ENCODE data around the gene YPEL2. TPM values are rescaled to one million over a fixed set of nuclear protein-coding genes. Genes with fewer than 3 reads are reported as not detected.

The YPEL2 gene
- total RNA-seq, 1 experiment from 2014 or later: 2.2 TPM

DNA sequence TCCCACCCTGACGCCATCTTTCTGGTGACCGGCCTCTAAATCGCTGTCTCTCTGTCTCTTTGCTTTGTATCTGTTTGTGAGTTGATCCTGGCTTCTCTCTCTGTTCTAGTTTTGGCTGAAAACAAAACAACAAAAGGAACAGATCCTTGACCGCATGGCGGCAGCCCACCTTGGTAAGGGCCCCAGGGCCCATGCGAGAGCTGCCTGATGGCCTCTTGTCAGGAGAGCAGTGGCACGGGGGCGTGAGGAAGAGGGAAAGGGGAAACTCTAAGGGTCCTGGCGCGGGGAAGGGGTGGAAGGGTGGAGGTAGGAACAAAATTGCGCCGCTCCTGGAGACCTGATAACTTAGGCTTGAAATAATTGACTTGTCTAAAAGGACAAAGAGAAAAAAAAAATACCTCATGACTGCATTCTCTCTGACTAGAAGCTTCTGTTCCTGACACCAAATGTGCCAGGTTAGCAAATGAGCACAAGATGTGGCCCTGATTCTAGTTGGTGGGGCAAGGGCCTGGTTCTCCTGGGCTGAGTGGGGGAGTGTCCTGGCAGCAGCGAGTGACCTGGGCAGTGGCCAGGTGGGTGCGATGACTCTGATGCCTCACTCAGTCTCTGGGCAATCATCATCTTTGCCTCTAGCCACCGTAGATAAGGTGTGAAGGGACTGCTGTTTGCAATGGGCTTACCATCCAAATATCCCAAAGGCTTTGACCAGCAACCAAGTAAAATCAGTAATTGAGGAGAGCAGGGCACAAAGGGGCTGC is 66.0 kb downstream of the YPEL2 start:
- peaks cover 15% of the 10 kb centered on the region for H3K36me3 Mint-ChIP-seq
- TF ChIP-seq, protein P1, sequence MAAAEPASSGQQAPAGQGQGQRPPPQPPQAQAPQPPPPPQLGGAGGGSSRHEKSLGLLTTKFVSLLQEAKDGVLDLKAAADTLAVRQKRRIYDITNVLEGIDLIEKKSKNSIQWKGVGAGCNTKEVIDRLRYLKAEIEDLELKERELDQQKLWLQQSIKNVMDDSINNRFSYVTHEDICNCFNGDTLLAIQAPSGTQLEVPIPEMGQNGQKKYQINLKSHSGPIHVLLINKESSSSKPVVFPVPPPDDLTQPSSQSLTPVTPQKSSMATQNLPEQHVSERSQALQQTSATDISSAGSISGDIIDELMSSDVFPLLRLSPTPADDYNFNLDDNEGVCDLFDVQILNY (CRISPR knock-in tag; IDR thresholded peaks at IDR 0.05): no peak
- no peak for TF ChIP-seq ZNF671 (CRISPR knock-in tag; IDR thresholded peaks at IDR 0.05)
- TF ChIP-seq MXD4 (CRISPR knock-in tag; IDR thresholded peaks at IDR 0.05; ENCODE audit: borderline replicate concordance): no peak
- TF ChIP-seq FOXP1 (CRISPR knock-in tag; IDR thresholded peaks at IDR 0.05; ENCODE audit: borderline replicate concordance): no peak
- H3K9me3 Mint-ChIP-seq: peaks cover 14% of the 10 kb centered on the region; the same call in 1 of the 2 replicates
- no peaks in the 10 kb centered on the region for H3K27me3 Mint-ChIP-seq (ENCODE audit: low read depth)
- H3K4me3 Mint-ChIP-seq: no peak overlapping the region
- H3K4me1 Mint-ChIP-seq: no peaks in the 10 kb centered on the region
- ATAC-seq (no peak), DNase-seq (ENCODE audit: low spot score) (no peak)
- ChIA-PET CTCF (no interaction called here), POLR2A (no interaction called here)
- no peak overlapping the region; the same call in 1 of the 2 replicates for H3K27ac Mint-ChIP-seq

DNA sequence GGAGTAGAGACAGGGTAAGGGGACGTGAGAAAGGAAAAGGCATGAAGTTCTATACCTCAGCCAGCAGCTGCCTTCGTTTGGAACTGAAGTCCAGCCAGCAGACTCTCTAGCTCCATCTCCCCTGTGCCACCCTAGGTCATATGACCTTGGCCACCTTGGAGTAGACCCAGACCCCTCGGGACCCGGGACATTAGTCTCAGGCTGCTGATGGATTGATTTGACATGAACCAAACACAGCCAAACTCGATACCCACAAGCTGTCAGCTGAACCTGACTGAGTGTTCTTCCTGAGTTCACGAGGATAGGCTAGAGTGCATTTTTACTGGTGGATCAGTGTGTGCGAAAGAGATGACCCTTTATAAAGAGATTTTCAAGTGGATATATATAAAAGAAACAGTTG is 68.5 kb downstream of the YPEL2 start:
- Mint-ChIP-seq H3K27ac (no peak overlapping the region), H3K36me3 (peaks cover 12% of the 10 kb centered on the region), H3K27me3 (ENCODE audit: low read depth) (no peaks in the 10 kb centered on the region), H3K9me3 (peaks cover 12% of the 10 kb centered on the region; the same call in 1 of the 2 replicates), H3K4me1 (no peaks in the 10 kb centered on the region), H3K4me3 (no peak overlapping the region)
- ChIA-PET POLR2A (no interaction called here), CTCF (no interaction called here)
- no peak for DNase-seq (ENCODE audit: low spot score)
- TF ChIP-seq, protein P2, sequence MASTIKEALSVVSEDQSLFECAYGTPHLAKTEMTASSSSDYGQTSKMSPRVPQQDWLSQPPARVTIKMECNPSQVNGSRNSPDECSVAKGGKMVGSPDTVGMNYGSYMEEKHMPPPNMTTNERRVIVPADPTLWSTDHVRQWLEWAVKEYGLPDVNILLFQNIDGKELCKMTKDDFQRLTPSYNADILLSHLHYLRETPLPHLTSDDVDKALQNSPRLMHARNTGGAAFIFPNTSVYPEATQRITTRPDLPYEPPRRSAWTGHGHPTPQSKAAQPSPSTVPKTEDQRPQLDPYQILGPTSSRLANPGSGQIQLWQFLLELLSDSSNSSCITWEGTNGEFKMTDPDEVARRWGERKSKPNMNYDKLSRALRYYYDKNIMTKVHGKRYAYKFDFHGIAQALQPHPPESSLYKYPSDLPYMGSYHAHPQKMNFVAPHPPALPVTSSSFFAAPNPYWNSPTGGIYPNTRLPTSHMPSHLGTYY (CRISPR knock-in tag; IDR thresholded peaks at IDR 0.05): no peak
- TF ChIP-seq EMX1 (CRISPR knock-in tag; IDR thresholded peaks at IDR 0.05) (no peak), ZNF138 (CRISPR knock-in tag; conservative IDR thresholded peaks at IDR 0.05) (no peak), NR3C1 (CRISPR knock-in tag; conservative IDR thresholded peaks at IDR 0.05; ENCODE audit: low read depth) (no peak), JUN (CRISPR knock-in tag; IDR thresholded peaks at IDR 0.05) (no peak), ZNF416 (CRISPR knock-in tag; IDR thresholded peaks at IDR 0.05) (no peak), GABPB1 (CRISPR knock-in tag; IDR thresholded peaks at IDR 0.05) (no peak)
- TF ChIP-seq, protein P3, sequence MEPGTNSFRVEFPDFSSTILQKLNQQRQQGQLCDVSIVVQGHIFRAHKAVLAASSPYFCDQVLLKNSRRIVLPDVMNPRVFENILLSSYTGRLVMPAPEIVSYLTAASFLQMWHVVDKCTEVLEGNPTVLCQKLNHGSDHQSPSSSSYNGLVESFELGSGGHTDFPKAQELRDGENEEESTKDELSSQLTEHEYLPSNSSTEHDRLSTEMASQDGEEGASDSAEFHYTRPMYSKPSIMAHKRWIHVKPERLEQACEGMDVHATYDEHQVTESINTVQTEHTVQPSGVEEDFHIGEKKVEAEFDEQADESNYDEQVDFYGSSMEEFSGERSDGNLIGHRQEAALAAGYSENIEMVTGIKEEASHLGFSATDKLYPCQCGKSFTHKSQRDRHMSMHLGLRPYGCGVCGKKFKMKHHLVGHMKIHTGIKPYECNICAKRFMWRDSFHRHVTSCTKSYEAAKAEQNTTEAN (CRISPR knock-in tag; IDR thresholded peaks at IDR 0.05): no peak
- TF ChIP-seq, protein P4, sequence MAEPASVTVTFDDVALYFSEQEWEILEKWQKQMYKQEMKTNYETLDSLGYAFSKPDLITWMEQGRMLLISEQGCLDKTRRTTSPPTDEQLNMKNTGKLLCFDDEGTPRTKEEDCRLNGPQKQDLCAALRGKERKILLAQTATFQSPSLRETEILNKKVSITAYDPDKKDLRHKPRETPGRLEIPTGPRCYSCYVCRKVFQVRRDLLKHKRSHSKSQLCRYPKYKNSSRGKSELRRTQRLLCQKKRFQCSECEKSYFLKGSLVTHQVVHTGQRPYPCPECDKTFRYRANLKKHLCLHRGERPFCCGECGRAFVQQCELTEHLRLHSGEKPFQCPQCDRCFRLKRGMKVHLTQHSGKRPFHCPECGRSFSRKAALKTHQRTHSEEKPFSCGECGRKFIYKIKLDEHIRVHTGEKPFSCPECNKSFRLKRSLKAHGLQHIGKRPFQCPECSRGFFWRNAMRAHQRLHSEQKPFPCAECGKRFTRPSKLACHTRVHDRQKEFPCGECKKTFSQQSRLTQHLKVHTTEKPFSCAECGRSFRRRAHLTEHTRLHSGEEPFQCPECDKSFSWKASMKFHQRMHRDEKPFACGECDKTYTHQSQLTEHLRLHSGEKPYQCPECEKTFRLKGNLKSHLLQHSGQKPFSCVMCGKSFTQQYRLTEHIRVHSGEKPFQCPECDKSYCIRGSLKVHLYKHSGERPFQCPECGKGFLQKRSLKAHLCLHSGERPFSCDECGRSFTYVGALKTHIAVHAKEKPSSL (CRISPR knock-in tag; conservative IDR thresholded peaks at IDR 0.05): no peak
- no peak for ATAC-seq

DNA sequence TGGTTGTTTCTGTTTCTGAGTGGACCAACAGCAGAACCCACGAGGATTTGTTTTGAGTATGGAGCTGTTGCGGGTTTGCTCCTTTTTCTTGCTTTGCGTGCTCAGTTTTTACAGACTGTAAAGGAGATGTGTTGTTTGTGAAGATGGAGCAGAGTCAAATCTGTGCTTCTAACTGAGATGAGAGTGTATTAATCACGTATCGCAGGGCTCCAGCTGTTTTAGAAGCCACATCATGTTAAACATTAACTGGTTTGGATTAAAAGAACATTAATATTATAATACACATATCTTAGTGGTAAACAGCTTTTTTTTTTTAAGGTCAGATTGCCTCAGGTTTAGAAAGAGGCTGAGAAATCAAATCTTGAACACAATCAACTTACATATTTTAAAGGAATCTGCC is 69.4 kb downstream of the YPEL2 start:
- DNase-seq (ENCODE audit: low spot score) (no peak), ATAC-seq (no peak)
- peaks cover 3% of the 10 kb centered on the region; the same call in 1 of the 2 replicates for H3K36me3 Mint-ChIP-seq
- ChIA-PET CTCF (no interaction called here), POLR2A (no interaction called here)
- H3K27ac Mint-ChIP-seq: 0 out of 2 replicates have a peak overlapping the region, but pooled peaks have one; percentile 75
- TF ChIP-seq RELA (CRISPR knock-in tag; IDR thresholded peaks at IDR 0.05; ENCODE audit: borderline replicate concordance) (no peak), SOX15 (CRISPR knock-in tag; IDR thresholded peaks at IDR 0.05) (no peak), ETV6 (CRISPR knock-in tag; IDR thresholded peaks at IDR 0.05) (no peak)
- TF ChIP-seq, protein P5, sequence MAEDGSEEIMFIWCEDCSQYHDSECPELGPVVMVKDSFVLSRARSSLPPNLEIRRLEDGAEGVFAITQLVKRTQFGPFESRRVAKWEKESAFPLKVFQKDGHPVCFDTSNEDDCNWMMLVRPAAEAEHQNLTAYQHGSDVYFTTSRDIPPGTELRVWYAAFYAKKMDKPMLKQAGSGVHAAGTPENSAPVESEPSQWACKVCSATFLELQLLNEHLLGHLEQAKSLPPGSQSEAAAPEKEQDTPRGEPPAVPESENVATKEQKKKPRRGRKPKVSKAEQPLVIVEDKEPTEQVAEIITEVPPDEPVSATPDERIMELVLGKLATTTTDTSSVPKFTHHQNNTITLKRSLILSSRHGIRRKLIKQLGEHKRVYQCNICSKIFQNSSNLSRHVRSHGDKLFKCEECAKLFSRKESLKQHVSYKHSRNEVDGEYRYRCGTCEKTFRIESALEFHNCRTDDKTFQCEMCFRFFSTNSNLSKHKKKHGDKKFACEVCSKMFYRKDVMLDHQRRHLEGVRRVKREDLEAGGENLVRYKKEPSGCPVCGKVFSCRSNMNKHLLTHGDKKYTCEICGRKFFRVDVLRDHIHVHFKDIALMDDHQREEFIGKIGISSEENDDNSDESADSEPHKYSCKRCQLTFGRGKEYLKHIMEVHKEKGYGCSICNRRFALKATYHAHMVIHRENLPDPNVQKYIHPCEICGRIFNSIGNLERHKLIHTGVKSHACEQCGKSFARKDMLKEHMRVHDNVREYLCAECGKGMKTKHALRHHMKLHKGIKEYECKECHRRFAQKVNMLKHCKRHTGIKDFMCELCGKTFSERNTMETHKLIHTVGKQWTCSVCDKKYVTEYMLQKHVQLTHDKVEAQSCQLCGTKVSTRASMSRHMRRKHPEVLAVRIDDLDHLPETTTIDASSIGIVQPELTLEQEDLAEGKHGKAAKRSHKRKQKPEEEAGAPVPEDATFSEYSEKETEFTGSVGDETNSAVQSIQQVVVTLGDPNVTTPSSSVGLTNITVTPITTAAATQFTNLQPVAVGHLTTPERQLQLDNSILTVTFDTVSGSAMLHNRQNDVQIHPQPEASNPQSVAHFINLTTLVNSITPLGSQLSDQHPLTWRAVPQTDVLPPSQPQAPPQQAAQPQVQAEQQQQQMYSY (CRISPR knock-in tag; IDR thresholded peaks at IDR 0.05): no peak
- H3K27me3 Mint-ChIP-seq (ENCODE audit: low read depth): no peaks in the 10 kb centered on the region
- H3K9me3 Mint-ChIP-seq: peaks cover 4% of the 10 kb centered on the region; the same call in 1 of the 2 replicates
- H3K4me3 Mint-ChIP-seq: no peak overlapping the region
- no peaks in the 10 kb centered on the region for H3K4me1 Mint-ChIP-seq

Data from WTC11 (cell line).